Pulmonary artery endothelial cell (primary cell): Measurements from ENCODE around the gene CELF2. TPM values are rescaled to one million over a fixed set of nuclear protein-coding genes. Genes with fewer than 3 reads are reported as not detected.

Experiments
- DNase-seq: peaks from one replicate; pipeline ENCODE4 v3.0.0-alpha.2; 2011; ENCODE audit warnings: low read depth, low spot score
- total RNA-seq: library from RNA; depleted of rRNA; stranded (reverse); fragments of >200 nt; gene quantifications from 2 replicates; pipeline ENCODE4 v1.2.3, GENCODE V29; 2014

CELF2 gene
- total RNA-seq, 1 donor from 2014 or later: 12.5 TPM

DNA sequence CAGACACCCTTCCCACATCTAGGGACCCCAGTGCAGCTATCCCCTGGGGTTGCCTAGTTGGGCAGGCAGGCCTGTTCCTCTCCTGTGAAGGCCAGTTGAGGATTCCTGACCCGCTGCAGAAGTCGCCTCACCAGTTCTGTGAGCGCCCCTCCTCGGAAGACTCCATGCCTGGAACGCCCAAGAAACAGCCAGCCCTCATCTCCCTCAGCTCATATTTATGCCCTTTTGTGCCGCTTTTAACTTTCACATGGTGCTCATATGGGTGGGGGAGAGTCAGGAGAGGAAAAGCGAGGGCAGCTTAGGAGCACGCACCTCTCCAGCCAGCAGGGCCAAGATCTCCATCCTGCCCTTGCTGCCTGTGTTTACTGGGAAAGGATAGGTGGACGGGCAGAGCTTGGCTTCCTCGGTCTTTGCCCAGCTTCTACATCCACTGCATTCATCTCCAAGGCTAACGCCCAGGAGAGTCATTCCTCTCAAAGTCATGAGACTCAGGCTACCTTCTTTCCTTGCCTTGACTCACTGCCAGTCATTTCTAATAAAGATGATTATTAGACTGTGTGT, 307.2 kb downstream of the CELF2 start:
- DNase-seq: no peak

DNA sequence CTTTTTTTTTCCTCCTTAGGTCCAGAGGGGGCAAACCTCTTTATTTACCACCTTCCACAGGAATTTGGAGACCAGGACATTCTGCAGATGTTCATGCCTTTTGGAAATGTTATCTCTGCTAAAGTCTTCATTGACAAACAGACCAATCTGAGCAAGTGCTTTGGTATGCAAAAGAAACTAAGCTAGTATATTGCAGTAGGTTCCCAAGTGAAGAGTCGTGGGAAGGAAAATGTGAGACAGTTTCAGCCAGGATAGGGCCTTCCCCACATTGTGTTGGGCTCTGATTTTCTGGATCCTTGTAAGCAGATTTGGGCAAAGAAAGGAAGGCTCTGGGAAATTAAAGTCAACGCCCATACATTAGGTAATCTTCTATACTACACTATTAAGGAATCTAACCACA, 308.1 kb downstream of the CELF2 start:
- no peak for DNase-seq

DNA sequence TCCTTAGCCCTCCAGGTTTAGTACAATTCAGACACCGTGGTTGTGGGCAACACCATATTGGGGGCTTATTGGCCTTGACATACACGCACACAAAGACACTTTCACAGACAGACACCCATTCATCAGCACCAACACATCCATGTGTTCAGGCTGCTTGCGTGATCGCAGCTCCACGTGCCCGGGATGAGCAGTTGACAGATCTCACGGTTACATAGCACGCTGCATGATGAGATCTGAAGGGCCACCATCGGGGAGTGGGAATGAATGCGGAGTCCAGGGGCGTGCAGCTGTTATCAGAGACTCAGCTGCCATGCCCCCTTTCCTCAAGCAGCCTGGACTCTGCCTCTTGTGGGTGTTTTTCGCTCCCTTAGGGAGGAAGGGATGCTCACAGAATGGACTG, 308.6 kb downstream of the CELF2 start:
- DNase-seq: no peak

DNA sequence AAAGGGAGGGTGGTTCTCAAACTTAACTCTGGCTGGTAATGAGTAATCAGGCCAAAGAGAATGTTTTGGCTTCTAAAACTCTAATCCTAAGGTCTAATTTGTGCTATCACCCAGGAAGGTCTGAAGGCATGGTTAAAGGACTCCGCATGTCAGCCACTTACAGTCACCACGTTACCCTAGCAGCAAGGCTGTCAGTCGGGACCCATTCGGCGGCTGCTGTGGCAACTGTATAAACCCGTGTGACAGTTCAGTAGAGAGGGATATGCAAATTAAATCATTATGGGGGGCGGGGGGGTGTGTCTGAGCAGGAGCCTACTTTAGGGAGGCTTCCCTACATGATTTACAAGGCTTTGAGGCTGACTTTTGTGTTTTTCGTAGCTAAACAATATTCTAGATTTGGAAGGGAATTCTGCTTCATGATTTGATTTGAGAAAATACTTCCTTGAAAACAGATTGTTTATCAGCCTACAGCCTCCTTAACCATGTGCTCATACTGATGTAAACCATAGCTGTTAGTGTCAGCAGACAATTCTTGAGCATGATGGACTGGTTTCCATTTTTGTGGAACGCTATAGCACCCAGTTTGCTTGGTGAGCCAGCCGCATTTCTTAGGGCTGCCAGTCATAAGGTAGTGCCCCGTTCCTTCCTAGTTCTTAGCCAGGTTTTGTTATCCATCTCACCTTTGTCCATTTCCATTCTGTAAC, 309.4 kb downstream of the CELF2 start:
- no peak for DNase-seq

DNA sequence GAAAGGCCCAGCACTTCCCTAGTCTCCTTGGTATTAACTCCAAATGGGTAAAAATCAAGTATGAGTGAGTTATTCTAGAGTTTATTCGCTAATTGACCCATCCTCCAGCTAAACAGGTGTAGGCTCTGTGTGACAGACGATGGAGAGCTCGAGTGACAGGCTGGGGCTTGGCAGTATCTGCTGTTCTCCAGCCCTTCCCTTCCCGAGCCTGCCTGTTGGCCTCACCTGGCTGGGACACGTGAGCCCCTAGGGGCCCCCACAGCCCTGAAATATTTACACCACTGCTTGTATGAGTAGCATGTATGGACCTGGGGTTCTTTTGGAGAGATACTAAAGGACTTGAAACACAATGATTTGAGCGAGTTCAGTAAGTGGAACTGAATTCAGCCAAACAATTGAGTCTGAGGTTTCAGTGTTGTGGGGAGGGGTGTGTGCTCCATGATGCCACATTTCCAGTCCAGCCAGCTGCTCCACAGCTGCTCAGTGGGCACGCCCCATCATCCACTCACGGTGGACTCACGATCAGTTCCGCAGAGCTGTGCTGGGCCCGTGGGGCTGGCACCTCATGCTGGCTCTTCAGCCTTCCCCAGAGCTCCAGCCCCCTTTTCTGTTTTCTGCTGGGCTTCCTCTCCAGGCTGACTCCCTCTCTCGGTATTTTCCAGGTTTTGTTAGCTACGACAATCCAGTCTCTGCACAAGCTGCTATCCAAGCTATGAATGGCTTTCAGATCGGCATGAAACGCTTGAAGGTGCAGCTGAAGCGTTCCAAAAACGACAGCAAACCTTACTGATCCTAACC, 310.8 kb downstream of the CELF2 start:
- DNase-seq: no peak

DNA sequence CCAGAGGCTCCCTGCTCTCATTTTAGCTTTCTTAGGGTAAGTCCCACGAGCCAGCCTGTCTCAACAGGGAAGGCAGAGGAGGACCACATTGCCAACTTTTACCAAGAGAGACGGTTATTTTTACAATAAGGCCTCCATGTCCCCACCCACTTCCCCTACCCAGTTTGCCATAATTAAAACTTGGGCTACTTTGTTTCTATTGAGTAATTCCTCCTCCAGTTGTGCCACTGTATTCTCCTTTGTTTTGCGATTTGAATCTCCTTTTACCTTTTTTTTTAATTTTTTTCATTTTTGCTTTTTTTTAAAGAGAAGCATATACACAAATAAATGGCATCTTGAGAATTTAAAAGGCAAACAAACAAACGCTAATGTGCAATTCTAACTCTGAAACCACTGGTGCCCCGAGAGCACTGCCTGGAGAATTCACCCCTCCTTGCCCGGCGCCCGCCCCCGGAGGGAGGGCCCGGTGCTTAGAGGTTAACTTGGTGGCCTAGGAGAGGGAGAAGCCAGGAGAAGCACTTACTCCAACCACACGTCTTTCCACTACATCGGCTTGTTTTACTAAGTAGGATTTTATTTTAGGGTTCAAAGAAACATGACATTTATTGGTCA, 311.5 kb downstream of the CELF2 start:
- no peak for DNase-seq

DNA sequence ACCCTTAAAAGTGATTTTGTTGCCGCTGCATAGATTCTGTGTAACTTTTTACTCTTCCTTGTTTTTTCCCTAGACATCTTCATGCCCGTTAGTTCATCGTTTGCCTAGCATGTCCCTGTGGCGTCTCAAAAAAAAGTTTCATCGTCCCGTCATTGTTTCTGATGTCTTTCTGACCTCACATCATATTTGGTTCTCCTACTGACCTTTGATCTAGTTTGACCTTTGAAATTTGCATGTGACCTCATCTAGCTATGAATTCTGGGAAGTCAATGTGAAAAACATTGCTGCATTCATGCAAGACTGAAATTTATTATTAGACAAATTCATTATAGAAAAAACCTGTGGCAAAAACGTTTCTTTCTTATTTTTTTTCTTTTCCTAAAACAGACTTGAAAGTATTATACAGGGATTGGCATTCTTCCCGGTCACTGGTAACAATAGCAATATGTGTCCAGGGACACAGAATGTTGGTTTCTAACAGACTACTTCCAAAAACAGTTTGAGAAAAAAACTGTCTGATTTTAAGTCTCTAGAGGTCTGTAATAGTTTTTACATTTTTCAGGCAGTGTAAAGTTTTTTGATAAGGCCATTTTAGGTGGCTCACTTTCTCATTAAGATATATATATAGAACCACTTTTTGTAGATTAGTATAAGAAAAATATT, 312.8 kb downstream of the CELF2 start:
- peak; percentile 50 for DNase-seq

DNA sequence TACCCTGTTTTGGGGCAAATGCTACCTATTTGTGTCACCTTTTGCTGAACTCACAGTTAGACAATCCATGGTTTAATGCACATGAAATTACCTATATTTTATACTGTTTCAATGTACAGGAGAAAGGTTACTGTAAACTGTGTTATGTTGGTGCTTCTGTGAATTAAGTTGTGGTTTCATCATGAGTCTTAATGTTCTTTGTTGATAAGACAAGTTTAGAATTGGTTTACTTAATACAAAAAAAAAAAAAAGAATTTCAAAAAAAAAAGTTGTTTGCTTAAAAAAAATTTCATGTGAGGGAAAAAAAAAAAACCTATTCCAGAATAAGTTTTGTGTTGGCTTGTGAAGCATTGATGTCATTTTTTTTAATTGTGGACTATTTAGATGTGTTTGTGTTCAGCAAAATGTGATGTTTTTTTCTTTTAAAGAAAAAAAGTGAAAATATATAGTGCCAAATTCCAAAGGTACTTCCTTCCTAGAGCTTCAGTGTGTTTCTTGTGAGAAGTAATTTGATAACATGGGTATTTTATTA, 313.4 kb downstream of the CELF2 start:
- DNase-seq: no peak

DNA sequence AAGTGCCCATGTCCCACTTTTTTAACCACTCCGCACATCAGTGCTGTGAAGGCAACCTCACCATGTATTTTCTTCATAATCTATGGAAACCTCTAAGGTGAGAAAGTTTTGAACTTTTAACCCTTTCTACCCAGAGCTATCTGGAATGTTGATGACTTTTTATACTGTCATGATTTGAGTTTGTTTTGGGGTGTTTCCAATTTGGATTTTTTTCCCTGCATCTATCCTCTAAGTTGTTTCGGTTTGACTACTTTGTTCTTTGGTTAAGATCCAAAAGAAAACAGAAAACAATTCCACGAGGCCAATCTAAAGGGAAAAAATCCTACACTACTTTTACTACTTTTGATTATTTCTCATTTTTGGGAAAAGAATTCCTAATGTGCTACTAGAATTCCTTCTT, 314.1 kb downstream of the CELF2 start:
- DNase-seq: no peak

DNA sequence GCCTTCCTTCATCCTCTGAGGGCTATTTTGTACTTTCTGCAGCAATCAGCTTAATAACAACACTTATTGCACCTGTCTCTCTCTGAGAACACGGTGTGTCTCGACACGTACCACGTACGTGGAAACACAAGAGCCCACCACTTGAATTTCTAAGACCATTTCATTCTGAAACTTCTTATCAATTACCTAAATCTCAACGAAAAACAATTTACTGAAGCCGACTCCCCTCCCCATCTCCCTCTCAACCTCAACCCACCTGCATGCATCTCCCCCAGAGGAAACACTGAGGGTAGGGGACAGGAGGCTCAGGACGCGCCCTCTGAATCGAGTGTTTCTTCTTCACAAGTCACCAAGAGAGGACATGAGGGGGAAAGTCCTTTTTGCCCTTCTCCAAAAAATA, 315.2 kb downstream of the CELF2 start:
- DNase-seq: no peak

DNA sequence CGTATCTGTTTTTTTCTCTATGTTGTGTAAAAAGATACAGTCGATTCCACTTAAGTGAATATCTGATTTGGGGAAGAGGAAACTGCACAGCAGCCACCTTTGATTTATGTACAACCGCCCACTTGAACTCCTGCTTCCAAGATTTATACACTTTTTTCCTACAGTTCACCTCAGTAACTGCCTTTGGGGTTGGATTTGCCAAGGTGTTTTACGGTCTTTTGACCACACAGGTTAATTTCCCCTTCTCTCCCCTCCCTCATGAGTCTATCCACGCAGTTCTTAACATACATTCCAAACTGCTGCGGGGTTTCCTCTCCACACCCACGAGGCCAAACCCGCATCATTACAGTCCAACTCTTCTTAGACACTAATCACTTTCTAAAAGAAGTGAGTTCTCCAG, 316.8 kb downstream of the CELF2 start:
- DNase-seq: no peak

DNA sequence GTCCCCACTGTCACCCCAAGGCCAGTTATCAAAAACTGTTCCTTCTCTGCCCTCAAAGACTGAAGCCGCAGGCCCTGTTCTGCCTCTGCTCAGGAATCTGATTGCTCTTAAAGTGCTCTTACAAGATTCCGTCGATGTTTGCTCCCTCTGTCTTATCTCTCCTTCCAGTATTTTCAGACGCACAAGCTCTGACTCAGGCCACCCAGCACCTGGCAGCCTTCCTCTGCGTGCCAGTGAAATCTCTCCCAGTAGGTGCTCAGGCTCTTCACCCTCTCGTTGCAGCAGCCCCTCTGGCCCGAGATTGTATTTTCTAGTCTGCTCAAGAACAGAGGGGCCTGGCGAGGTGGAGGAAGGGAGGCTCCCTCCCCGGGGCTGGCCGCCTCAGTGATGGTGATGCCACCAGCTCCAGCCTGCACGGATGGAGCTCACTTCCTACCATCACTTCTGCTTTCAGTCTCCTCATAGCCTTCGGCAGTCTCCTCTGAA, 317.5 kb downstream of the CELF2 start:
- no peak for DNase-seq

DNA sequence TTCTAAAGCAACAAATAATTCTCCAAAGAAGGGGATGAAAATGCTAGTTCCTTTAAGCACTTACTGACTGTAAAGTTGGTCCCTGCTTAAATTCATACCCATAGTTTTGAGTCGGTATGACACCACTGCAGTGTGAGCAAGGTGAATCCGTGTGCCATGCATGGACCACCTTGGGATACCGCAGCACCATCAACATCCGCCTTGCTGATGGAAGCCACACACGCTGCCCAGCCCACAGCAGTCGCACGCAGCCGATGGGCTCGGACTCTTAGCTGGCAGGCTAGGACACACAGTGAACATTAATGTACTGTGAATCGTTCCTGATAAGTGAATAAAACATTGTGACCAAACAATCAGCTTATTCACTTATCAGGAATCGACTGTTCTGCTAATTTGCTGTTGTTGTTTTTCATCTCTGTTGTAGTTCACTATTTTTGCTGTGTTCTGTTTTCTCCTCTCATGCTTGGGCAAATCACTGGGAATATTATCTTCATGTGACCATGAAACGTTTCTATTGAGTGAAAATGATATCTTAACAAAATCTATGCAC, 318.3 kb downstream of the CELF2 start:
- DNase-seq: no peak

DNA sequence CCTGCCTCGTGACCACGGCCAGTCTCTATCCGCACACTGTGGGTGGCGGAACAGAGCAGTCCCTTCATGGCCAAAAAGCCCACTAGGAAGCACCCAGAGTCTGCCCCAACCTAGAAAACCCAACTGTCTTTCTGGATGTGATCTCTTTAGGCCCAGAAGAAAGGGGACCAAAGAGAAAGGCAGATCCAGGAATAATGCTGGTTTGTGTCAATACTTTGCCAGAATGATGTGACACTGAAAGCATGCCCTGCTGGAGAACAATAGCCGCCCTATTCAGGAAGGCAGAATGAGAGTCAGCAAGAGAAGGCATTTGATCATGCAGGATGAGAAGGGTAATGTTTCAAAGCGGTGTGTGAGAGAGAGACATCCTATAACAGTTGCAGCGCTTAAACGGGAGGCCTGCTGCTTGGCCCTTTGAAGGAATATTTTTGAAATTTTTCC, 319.1 kb downstream of the CELF2 start:
- DNase-seq: no peak

DNA sequence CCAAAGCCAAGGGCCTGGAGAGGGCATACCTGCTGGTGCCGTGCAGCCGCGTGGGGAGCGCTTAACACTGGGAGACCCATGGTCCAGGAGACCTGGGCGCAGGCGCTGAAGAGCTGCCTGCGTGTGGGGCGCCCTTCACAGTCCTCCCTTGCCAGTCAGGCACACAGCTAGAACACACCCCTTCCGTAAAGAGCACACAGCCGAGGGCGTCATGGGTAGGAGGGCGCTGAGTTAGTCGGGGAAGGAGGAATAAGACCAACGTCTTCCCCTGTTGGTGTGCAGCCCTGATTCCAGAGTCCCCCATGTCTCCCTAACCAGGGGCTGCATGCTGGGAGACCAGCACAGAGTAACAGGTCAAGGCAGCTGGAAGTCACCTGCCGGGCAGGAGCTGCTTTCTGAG, 319.8 kb downstream of the CELF2 start:
- DNase-seq: no peak

DNA sequence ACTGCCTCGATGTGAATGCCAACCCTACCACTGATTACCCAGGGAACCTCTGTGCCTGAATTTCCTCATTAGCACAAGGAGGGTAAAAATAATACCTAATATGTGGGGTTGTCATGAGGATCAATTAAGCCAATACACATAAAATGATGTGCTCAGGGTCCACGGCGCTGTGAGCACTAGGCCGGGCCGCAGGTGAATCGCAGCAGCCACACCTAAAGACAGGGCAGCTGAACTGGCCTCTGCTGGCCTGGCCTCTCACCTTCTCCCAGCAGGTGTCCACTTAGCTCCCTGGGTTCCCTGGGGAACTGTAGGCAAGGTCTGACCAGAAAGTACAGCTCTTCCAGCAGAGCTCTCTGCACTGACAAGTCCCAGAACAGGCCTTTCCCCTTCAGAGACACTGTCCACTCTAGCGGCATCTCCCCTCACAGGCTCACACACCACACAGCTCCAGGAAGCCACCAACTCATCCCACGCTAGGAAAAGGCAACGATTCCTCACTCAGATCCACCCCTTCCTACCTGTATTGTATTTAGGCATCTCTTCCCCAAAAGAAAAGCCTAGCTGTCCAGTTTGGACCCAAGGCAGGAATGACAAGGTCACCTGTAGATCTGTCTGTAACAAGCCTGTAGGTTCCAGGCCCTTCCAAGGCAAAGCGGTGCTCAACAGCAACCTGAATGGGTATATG, 320.6 kb downstream of the CELF2 start:
- DNase-seq: no peak

DNA sequence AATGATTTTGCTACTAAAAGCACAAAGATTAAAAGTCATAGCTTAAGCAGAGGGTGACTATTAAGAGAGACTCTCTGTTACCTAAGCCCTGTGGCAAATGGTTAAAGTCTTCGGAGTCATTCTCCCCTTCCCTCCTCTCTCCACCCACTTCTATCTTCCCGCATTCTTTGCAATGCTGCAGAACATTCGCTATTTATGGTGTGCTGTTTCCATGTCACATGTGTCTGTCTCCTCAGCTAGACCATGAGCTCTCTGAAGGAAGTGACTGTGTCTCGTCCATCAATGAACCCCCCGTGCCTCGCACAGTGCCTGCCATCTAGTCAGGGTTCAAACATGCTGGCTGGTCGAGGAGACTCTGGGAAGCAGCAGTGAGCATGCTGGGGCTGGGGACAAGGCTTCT, 321.3 kb downstream of the CELF2 start:
- no peak for DNase-seq

DNA sequence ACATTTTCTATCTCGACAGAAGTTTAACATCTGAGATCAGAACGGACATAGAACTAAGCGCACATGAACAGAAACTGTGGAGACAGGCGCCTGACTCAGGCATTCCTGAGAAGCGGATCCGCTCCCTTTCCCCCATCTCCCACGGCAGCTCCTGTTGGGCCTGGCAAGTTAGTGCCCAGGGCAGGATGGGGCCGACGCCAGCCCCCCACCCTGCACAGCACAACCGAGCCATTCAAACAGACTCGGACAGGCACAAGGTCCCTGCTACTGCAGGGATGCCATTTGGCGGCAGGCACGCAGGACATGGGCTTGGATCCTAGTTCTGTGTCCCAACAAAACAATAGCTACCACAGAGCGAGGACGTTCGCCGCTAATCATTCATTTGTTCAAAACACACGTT, 322.0 kb downstream of the CELF2 start:
- no peak for DNase-seq

DNA sequence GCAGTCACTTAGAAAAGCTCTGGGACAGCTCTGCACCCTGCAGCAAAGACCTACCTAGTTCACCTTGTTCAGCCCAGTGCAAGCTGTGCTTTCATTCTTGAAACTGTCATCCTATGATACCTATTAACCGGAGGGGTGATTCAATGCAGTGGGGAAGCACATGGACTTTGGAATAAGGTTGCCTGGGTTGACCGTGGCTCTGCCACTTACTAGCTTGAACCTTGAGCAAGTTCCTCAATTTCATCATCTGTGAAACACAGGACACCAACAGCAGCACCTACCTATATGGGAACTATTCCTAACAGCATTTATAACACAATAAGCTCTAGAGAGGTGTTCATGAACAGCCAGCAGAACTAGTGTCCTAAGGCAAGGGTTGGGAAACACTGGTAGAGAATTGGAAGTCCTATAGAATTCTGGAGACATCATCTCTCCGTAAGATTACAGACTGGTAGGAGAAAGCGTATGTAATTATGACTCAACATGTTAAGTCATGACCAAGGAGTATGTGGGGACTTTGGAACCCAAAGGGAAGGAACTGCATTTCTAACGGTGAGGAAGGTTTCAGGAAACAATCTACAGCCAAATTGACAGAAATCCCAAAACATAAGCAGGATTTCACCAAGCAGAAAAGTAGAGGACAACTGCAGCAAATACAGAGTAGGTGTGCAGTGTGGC, 323.8 kb downstream of the CELF2 start:
- DNase-seq: no peak

DNA sequence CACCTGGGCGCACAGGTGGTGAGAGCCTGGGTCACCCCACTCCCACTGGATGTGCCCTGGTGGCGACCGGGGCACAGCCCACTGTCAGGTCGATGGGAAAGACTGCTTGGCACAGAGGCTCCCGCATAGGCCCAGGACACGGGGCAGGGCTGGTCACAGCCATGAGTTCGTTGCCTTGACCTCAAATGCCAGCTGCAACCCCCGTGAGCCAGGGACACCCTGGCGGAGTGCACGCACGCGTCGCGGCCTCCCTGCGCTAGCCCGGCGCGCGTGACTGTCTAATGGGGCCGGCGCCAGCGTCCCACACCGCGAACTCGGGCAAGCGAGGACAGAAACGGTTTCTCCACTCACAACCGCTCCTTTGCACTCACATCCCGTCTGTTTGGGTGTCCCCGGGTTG, 326.4 kb downstream of the CELF2 start:
- no peak for DNase-seq
